ENCODE results near the gene PDYN.
"Not testable (repeated sequence)": the region's sequence is repeated elsewhere in the genome, so short reads cannot be mapped to it uniquely, and the experiment has no call there.

The PDYN gene

DNA sequence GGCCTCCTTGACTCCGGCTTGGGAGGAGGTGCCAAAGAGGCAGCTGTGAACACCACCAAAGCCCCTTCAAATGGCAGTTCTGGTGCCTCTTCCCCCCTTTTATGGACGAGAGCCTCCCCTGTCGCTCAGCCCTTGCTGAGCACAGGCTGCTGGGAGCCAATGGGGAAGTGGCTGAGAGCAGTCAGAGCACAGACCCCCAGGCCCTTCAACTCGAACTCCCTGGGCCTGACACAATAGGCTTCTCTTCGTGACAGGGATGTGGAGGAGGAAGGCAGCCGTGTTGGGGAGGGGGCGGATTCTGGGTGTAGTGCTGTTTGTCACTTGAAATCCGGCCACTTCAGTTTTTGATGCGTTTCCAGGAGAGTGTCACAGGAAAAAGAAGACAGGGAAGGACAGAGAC lies at the start of gene PDYN:
Gene PDYN (minus strand): TSS at position 73 of the 400 bp plus-strand sequence. CDS start 10,974 bp downstream, outside the sequence.
- H3K9me3 ChIP-seq = no peaks in the 10 kb centered on the region
- TF ChIP-seq, protein P1, sequence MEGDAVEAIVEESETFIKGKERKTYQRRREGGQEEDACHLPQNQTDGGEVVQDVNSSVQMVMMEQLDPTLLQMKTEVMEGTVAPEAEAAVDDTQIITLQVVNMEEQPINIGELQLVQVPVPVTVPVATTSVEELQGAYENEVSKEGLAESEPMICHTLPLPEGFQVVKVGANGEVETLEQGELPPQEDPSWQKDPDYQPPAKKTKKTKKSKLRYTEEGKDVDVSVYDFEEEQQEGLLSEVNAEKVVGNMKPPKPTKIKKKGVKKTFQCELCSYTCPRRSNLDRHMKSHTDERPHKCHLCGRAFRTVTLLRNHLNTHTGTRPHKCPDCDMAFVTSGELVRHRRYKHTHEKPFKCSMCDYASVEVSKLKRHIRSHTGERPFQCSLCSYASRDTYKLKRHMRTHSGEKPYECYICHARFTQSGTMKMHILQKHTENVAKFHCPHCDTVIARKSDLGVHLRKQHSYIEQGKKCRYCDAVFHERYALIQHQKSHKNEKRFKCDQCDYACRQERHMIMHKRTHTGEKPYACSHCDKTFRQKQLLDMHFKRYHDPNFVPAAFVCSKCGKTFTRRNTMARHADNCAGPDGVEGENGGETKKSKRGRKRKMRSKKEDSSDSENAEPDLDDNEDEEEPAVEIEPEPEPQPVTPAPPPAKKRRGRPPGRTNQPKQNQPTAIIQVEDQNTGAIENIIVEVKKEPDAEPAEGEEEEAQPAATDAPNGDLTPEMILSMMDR (IDR thresholded peaks at IDR 0.05) = no peak
- no peak within 1 kb of the TSS for H3K27ac ChIP-seq
- no peaks in the 10 kb centered on the region for H3K36me3 ChIP-seq
- H3K4me3 ChIP-seq = no peak within 1 kb of the TSS
- no peak for DNase-seq
- peaks cover 0 to 58% of the 10 kb centered on the region in 2 donors for H3K27me3 ChIP-seq
- intact Hi-C loops (cut with DNase I; ENCODE audit: low total_unique reads) = no loop called here
- H3K4me1 ChIP-seq = no peaks in the 10 kb centered on the region

DNA sequence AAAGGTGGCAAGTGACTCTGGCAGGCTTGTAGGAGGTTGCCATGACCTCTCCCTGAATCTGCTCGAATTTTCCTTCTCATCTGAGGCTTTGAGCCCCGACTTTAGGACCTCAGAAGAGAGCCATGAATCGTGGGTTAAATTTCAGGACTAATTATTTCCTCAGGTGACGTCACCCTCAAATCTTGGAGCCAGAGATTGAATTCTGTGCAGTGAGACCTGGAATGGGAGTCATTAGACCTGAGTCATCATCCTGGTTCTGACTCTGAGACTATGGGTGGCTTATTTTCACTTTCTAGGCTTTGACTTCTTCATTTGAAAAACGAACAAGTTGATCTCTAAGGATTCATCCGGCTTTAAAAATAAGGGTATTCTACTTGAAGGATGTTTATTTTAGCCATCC lies 48.5 kb upstream of the PDYN start:
- no peaks in the 10 kb centered on the region for H3K4me1 ChIP-seq
- H3K27me3 ChIP-seq = peaks cover 0 to 8% of the 10 kb centered on the region in 2 donors
- DNase-seq = no peak
- H3K9me3 ChIP-seq = peaks cover 0 to 3% (median 0%) of the 10 kb centered on the region in 3 donors
- TF ChIP-seq, protein P1 (IDR thresholded peaks at IDR 0.05) = no peak
- intact Hi-C loops (cut with DNase I; ENCODE audit: low total_unique reads) = no loop called here
- H3K27ac ChIP-seq = no peak overlapping the region
- no peak overlapping the region for H3K4me3 ChIP-seq
- H3K36me3 ChIP-seq = no peaks in the 10 kb centered on the region

DNA sequence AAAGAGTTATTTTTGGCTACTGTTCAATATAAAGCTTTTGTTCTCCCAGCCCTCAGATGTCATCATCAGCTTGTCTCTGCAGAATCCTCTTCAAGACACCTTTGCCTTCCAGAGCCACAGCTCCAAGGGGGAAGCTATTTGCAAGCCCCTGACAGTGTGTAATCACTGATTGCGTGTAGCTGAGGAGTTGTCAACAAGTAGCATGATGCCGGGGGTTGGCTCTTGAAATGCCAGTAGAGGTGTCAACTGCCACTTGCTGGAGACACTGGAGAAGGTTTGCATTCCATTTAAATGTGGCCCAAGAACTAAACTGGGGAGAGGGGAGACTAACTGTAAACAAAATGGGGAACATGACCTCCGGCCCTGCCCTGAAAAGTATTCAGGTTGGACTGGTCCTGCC lies 44.3 kb upstream of the PDYN start:
- DNase-seq = no peak
- intact Hi-C loops (cut with DNase I; ENCODE audit: low total_unique reads) = no loop called here
- Histone ChIP-seq H3K4me1 (no peaks in the 10 kb centered on the region), H3K27ac (no peak overlapping the region), H3K4me3 (no peak overlapping the region), H3K36me3 (no peaks in the 10 kb centered on the region), H3K27me3 (peaks cover 0 to 5% of the 10 kb centered on the region in 2 donors), H3K9me3 (peaks cover 0 to 3% (median 0%) of the 10 kb centered on the region in 3 donors)
- TF ChIP-seq, protein P1 (IDR thresholded peaks at IDR 0.05) = no peak

DNA sequence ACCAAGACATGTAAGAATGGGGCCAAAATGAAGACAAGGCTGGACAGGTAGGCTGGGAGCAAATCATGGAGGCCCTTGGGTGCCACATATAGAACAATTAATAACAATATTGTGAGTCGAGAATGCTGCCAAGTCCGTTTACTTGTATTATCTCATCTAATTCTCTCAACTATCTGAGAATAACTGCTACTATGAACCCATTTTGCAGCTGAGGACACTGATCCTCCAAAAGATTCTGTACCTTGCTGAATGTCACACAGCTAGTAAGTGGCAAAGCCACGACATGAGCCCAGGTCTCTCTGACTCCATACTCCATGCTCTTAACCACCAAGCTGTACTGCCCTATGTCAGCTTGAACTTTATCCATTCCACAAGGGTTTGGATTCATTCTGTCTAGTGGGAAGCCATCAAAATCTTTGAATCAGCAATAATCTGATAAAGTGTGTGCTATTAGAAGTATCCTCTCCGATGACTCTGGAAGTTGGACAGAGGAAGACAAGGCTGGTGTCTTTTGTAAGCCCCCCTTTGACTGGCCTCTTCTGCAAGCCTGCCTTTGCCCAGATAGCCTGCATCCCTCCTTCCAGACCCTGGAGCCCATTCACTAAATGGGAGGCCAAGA lies 43.5 kb upstream of the PDYN start:
- DNase-seq = no peak
- TF ChIP-seq, protein P1 (IDR thresholded peaks at IDR 0.05) = no peak
- Histone ChIP-seq H3K9me3 (peaks cover 0 to 3% (median 0%) of the 10 kb centered on the region in 3 donors), H3K36me3 (no peaks in the 10 kb centered on the region), H3K4me1 (no peaks in the 10 kb centered on the region), H3K27ac (no peak overlapping the region), H3K27me3 (peaks cover 0 to 5% of the 10 kb centered on the region in 2 donors), H3K4me3 (no peak overlapping the region)
- intact Hi-C loops (cut with DNase I; ENCODE audit: low total_unique reads) = no loop called here

DNA sequence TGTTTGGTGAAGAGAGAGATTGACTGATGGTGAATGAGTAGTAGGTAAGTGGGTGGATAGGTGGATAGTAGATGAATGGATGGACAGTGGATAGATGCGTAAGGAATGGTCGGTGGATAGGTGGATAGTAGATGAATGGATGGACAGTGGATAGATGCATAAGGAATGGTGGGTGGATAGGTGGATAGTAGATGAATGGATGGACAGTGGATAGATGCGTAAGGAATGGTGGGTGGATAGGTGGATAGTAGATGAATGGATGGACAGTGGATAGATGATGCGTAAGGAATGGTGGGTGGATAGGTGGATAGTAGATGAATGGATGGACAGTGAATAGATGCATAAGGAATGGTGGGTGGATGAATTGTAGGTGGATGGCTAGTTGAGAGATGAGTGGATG lies 42.5 kb upstream of the PDYN start:
- H3K36me3 ChIP-seq; intact Hi-C loops (cut with DNase I; ENCODE audit: low total_unique reads): not testable (repeated sequence)

DNA sequence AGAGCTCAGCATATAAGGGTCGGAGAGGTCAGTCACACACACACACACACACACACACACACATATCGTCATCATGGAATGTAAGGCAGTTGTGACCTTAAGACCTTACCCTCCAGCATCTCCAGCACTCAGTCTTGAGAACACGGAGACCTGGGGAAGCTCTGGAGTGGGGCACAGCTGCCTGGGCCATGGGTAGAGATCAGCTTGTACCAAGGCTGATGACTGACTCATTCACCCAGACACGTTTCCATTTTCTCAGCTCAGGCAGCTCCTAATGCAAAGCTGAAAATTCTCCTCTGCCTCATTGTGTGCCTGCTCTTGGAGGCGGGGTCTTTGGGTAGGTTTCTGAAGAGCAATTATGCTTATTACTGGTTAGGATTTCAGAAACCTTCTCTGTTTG lies 38.3 kb upstream of the PDYN start:
- TF ChIP-seq, protein P1 (IDR thresholded peaks at IDR 0.05) = no peak

More for the DNA sequence above, 42.5 kb upstream of the PDYN start:
- not testable (repeated sequence) for H3K27me3 ChIP-seq, H3K4me1 ChIP-seq, H3K27ac ChIP-seq, H3K4me3 ChIP-seq, H3K9me3 ChIP-seq, DNase-seq

More for the DNA sequence above, 38.3 kb upstream of the PDYN start:
- intact Hi-C loops (cut with DNase I; ENCODE audit: low total_unique reads) = no loop called here
- H3K27me3 ChIP-seq = peaks cover 0 to 5% of the 10 kb centered on the region in 2 donors
- H3K9me3 ChIP-seq = peaks cover 0 to 2% (median 0%) of the 10 kb centered on the region in 3 donors
- DNase-seq = no peak
- H3K4me1 ChIP-seq = peaks cover 0 to 3% (median 0%) of the 10 kb centered on the region in 4 donors
- H3K27ac ChIP-seq = no peak overlapping the region
- no peaks in the 10 kb centered on the region for H3K36me3 ChIP-seq
- H3K4me3 ChIP-seq = no peak overlapping the region
